ENCODE results near the gene RPP25.

The RPP25 gene

GRCh38 chr15:74913041-74913440, 43.5 kb downstream of the RPP25 start:
- H3K4me1 ChIP-seq (ENCODE audit: control insufficient read depth, insufficient read depth, low read length), result no peaks in the 10 kb centered on the region
- H3K4me3 ChIP-seq (ENCODE audit: low read depth, low read length), result no peak overlapping the region
- CTCF ChIA-PET, result interaction anchor here (0.7 to 3.0 kb wide), 2 partner anchors 11 to 19 kb away, joined by 3 to 13 read pairs; no protein-coding TSS in a partner anchor
- H3K9me3 ChIP-seq (ENCODE audit: control insufficient read depth, insufficient read depth, low read depth, low read length), result no peaks in the 10 kb centered on the region
- no peak overlapping the region for H3K27ac ChIP-seq (ENCODE audit: extremely low read depth, low read depth, low read length)
- POLR2A ChIA-PET, result interaction anchor here (0.7 to 1.8 kb wide), 2 partner anchors 11 to 25 kb away, joined by 3 to 5 read pairs; partner anchors contain the start of gene COX5A
- no peak for TF ChIP-seq KLF8 (tag by site-specific recombination; IDR thresholded peaks at IDR 0.05)
- peak; percentile 51 for TF ChIP-seq ZNF600 (tag by site-specific recombination; IDR thresholded peaks at IDR 0.05)
- 0 out of 2 replicates have a peak, but pooled peaks have one; percentile 26 for TF ChIP-seq FEZF1 (tag by site-specific recombination; IDR thresholded peaks at IDR 0.05)
- peaks cover 63% of the 10 kb centered on the region in 2 experiments for H3K36me3 ChIP-seq (ENCODE audit: control insufficient read depth in 2 of 2, insufficient read depth in 1 of 2, low read length in 2 of 2)

DNA sequence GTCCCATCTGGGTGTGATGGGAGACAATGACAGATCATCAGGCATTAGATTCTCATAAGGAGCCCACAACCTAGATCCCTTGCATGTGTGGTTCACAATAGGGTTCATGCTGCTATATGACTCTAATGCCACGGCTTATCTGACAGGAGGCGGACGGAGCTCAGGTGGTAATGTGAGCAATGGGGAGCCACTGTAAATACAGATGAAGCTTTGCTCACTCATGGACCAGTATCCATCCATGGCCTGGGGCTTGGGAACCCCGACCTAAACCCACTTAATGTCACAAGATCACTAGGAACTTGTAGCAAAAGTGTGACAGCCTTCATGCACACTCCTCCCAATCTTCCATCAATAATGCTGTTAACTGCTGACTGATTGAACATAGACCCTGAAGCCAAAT, 47.9 kb downstream of the RPP25 start:
- CTCF ChIA-PET, result interaction anchor here (0.6 to 8.7 kb wide), 4 partner anchors 8 to 937 kb away, joined by 3 to 79 read pairs (median 16); no protein-coding TSS in a partner anchor
- POLR2A ChIA-PET, result interaction anchor here (0.9 kb wide), 1 partner anchor 29 kb away, joined by 3 read pairs; the partner anchor contains the start of gene COX5A
- peaks cover 26 to 46% of the 10 kb centered on the region in 2 experiments for H3K36me3 ChIP-seq (ENCODE audit: control insufficient read depth in 2 of 2, insufficient read depth in 1 of 2, low read length in 2 of 2)
- peaks cover 3% of the 10 kb centered on the region; the same call in 1 of the 2 replicates for H3K4me1 ChIP-seq (ENCODE audit: control insufficient read depth, insufficient read depth, low read length)
- TF ChIP-seq IKZF3 (tag by site-specific recombination; IDR thresholded peaks at IDR 0.05) (no peak), ZNF610 (tag by site-specific recombination; IDR thresholded peaks at IDR 0.05; ENCODE audit: borderline replicate concordance) (peak; percentile 98), ZNF596 (tag by site-specific recombination; IDR thresholded peaks at IDR 0.05) (no peak), ZNF488 (tag by site-specific recombination; IDR thresholded peaks at IDR 0.05) (no peak), ZNF16 (tag by site-specific recombination; IDR thresholded peaks at IDR 0.05; ENCODE audit: low read depth) (no peak), ZNF311 (tag by site-specific recombination; IDR thresholded peaks at IDR 0.05; ENCODE audit: borderline replicate concordance) (no peak)
- TF ChIP-seq, protein P1, sequence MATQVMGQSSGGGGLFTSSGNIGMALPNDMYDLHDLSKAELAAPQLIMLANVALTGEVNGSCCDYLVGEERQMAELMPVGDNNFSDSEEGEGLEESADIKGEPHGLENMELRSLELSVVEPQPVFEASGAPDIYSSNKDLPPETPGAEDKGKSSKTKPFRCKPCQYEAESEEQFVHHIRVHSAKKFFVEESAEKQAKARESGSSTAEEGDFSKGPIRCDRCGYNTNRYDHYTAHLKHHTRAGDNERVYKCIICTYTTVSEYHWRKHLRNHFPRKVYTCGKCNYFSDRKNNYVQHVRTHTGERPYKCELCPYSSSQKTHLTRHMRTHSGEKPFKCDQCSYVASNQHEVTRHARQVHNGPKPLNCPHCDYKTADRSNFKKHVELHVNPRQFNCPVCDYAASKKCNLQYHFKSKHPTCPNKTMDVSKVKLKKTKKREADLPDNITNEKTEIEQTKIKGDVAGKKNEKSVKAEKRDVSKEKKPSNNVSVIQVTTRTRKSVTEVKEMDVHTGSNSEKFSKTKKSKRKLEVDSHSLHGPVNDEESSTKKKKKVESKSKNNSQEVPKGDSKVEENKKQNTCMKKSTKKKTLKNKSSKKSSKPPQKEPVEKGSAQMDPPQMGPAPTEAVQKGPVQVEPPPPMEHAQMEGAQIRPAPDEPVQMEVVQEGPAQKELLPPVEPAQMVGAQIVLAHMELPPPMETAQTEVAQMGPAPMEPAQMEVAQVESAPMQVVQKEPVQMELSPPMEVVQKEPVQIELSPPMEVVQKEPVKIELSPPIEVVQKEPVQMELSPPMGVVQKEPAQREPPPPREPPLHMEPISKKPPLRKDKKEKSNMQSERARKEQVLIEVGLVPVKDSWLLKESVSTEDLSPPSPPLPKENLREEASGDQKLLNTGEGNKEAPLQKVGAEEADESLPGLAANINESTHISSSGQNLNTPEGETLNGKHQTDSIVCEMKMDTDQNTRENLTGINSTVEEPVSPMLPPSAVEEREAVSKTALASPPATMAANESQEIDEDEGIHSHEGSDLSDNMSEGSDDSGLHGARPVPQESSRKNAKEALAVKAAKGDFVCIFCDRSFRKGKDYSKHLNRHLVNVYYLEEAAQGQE (tag by site-specific recombination; IDR thresholded peaks at IDR 0.05), result no peak
- TF ChIP-seq, protein P2, sequence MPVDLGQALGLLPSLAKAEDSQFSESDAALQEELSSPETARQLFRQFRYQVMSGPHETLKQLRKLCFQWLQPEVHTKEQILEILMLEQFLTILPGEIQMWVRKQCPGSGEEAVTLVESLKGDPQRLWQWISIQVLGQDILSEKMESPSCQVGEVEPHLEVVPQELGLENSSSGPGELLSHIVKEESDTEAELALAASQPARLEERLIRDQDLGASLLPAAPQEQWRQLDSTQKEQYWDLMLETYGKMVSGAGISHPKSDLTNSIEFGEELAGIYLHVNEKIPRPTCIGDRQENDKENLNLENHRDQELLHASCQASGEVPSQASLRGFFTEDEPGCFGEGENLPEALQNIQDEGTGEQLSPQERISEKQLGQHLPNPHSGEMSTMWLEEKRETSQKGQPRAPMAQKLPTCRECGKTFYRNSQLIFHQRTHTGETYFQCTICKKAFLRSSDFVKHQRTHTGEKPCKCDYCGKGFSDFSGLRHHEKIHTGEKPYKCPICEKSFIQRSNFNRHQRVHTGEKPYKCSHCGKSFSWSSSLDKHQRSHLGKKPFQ (tag by site-specific recombination; IDR thresholded peaks at IDR 0.05), result no peak
- TF ChIP-seq, protein P3, sequence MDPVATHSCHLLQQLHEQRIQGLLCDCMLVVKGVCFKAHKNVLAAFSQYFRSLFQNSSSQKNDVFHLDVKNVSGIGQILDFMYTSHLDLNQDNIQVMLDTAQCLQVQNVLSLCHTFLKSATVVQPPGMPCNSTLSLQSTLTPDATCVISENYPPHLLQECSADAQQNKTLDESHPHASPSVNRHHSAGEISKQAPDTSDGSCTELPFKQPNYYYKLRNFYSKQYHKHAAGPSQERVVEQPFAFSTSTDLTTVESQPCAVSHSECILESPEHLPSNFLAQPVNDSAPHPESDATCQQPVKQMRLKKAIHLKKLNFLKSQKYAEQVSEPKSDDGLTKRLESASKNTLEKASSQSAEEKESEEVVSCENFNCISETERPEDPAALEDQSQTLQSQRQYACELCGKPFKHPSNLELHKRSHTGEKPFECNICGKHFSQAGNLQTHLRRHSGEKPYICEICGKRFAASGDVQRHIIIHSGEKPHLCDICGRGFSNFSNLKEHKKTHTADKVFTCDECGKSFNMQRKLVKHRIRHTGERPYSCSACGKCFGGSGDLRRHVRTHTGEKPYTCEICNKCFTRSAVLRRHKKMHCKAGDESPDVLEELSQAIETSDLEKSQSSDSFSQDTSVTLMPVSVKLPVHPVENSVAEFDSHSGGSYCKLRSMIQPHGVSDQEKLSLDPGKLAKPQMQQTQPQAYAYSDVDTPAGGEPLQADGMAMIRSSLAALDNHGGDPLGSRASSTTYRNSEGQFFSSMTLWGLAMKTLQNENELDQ (tag by site-specific recombination; IDR thresholded peaks at IDR 0.05; ENCODE audit: low read depth), result no peak
- H3K27ac ChIP-seq (ENCODE audit: extremely low read depth, low read depth, low read length), result no peak overlapping the region
- H3K9me3 ChIP-seq (ENCODE audit: control insufficient read depth, insufficient read depth, low read depth, low read length), result no peaks in the 10 kb centered on the region
- H3K4me3 ChIP-seq (ENCODE audit: low read depth, low read length), result no peak overlapping the region

Data from HEK293 (cell line).